Smooth muscle cell (in vitro differentiated cells): ENCODE measurements around the gene LYST. TPM values are rescaled to one million over a fixed set of nuclear protein-coding genes. Genes with fewer than 3 reads are reported as not detected.

Experiments used
- DNase-seq: peaks from one replicate; lab custom pipeline; 2025; ENCODE audit not compliant: unreplicated experiment; lab: John Stamatoyannopoulos, UW
- H2AFZ ChIP-seq: fragments of 200-600 bp; sonication (generic); 2 replicates; pipeline ENCODE4 v1.6.0; 2016; ENCODE audit warnings: antibody characterized with exemption, low read depth, mild to moderate bottlenecking
- H3F3A ChIP-seq: fragments of 200-600 bp; sonication (generic); 2 replicates; pipeline ENCODE4 v1.6.0; 2017; ENCODE audit warnings: antibody characterized with exemption, low read depth
- H3K27ac ChIP-seq: fragments of 200-600 bp; sonication (generic); 2 replicates; pipeline ENCODE4 v1.5.1; 2016; ENCODE audit warnings: low read depth, mild to moderate bottlenecking
- H3K27me3 ChIP-seq: fragments of 200-600 bp; sonication (generic); 2 replicates; pipeline ENCODE4 v1.6.1; 2016; ENCODE audit warnings: low read depth, mild to moderate bottlenecking
- H3K36me3 ChIP-seq: fragments of 200-600 bp; sonication (generic); 2 replicates; pipeline ENCODE4 v1.5.1; 2016; ENCODE audit warnings: low read depth
- H3K4me1 ChIP-seq: fragments of 200-600 bp; sonication (generic); 2 replicates; pipeline ENCODE4 v1.5.1; 2016; ENCODE audit warnings: low read depth
- H3K4me2 ChIP-seq: fragments of 200-600 bp; sonication (generic); 2 replicates; pipeline ENCODE4 v1.6.0; 2016; ENCODE audit warnings: mild to moderate bottlenecking
- H3K4me3 ChIP-seq: fragments of 200-600 bp; sonication (generic); 2 replicates; pipeline ENCODE4 v1.5.1; 2016; ENCODE audit warnings: mild to moderate bottlenecking
- H3K79me2 ChIP-seq: fragments of 200-600 bp; sonication (generic); 2 replicates; pipeline ENCODE4 v1.6.0; 2016; ENCODE audit warnings: low read depth, mild to moderate bottlenecking
- H3K9ac ChIP-seq: fragments of 200-600 bp; sonication (generic); 2 replicates; pipeline ENCODE4 v1.6.0; 2016; ENCODE audit warnings: low read depth
- H3K9me3 ChIP-seq: fragments of 200-600 bp; sonication (generic); replicated peaks from 2 replicates; pipeline ENCODE4 v1.5.1; 2016; ENCODE audit warnings: low read depth
- H4K20me1 ChIP-seq: fragments of 200-600 bp; sonication (generic); 2 replicates; pipeline ENCODE4 v1.6.0; 2016; ENCODE audit warnings: low read depth
- WGBS: methylation state at CpG from one replicate; pipeline ENCODE4 v1.1.7; 2016; ENCODE audit warnings: low lambda C conversion rate; 5-methylcytosine and 5-hydroxymethylcytosine counted together
- polyA plus RNA-seq: library from polyadenylated mRNA; unstranded; fragments of >200 nt; fragmentation: Nextera tagmentation; extraction: Ambion mirVana; gene quantifications from 2 replicates; pipeline ENCODE4 v1.2.1, GENCODE V29; 2016
- total RNA-seq: library from RNA; depleted of rRNA; stranded (reverse); fragments of >200 nt; gene quantifications from 2 replicates; pipeline ENCODE4 v1.2.3, GENCODE V29; 2014
- TF ChIP-seq, protein P1 (sequence below): fragments of 200-600 bp; sonication (generic); IDR thresholded peaks from 2 replicates; pipeline ENCODE4 v1.5.1; 2017; ENCODE audit warnings: borderline replicate concordance, mild to moderate bottlenecking, antibody characterized with exemption; ENCODE audit not compliant: insufficient read depth, poor library complexity, severe bottlenecking

Gene LYST
- total and polyA plus RNA-seq, 2 experiments from 2014 or later, result 2.2 to 13.5 TPM

GRCh38 chr1:235908742-235909520 is 42.2 kb upstream of the LYST start:
- Histone ChIP-seq H3K4me3 (no peak overlapping the region), H3F3A (peaks cover 25% of the 10 kb centered on the region), H4K20me1 (no peaks in the 10 kb centered on the region), H3K36me3 (no peaks in the 10 kb centered on the region), H2AFZ (no peak overlapping the region), H3K79me2 (no peaks in the 10 kb centered on the region), H3K9me3 (no peaks in the 10 kb centered on the region), H3K4me1 (peaks cover 15% of the 10 kb centered on the region), H3K4me2 (peak overlapping the region; percentile 42), H3K27ac (peak overlapping the region; percentile 93), H3K9ac (peak overlapping the region; percentile 68), H3K27me3 (no peaks in the 10 kb centered on the region)
- TF ChIP-seq, protein P1, sequence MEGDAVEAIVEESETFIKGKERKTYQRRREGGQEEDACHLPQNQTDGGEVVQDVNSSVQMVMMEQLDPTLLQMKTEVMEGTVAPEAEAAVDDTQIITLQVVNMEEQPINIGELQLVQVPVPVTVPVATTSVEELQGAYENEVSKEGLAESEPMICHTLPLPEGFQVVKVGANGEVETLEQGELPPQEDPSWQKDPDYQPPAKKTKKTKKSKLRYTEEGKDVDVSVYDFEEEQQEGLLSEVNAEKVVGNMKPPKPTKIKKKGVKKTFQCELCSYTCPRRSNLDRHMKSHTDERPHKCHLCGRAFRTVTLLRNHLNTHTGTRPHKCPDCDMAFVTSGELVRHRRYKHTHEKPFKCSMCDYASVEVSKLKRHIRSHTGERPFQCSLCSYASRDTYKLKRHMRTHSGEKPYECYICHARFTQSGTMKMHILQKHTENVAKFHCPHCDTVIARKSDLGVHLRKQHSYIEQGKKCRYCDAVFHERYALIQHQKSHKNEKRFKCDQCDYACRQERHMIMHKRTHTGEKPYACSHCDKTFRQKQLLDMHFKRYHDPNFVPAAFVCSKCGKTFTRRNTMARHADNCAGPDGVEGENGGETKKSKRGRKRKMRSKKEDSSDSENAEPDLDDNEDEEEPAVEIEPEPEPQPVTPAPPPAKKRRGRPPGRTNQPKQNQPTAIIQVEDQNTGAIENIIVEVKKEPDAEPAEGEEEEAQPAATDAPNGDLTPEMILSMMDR, result no peak
- DNase-seq, result no peak
- 30% methylated on average over 8 of the region's 8 CpGs for WGBS

DNA sequence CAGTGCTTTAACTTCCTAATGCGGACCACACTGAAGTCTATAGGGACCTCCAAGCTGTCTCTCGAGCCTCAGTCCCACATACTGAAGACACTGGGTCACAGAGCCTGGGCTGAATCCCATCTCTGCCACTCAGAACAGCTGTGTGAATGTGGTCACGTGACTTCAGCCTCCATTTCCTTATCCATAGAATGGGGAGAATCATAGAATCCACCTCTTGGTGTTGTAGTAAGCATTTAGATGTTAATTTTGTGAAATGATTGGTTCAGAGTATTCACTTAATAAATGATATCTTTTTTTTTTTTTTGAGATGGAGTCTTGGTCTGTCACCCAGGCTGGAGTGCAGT is 41.2 kb upstream of the LYST start:
- Histone ChIP-seq H3K27me3 (no peaks in the 10 kb centered on the region), H3K4me1 (peaks cover 15% of the 10 kb centered on the region), H3F3A (peaks cover 25% of the 10 kb centered on the region), H3K4me3 (no peak overlapping the region), H4K20me1 (no peaks in the 10 kb centered on the region), H3K9me3 (no peaks in the 10 kb centered on the region), H3K9ac (no peak overlapping the region), H3K4me2 (no peak overlapping the region), H2AFZ (no peak overlapping the region), H3K36me3 (no peaks in the 10 kb centered on the region), H3K79me2 (no peaks in the 10 kb centered on the region), H3K27ac (peak overlapping the region; percentile 93)
- 96% methylated on average over 3 of the region's 3 CpGs for WGBS
- DNase-seq, result no peak
- TF ChIP-seq, protein P1, result no peak

- H3F3A ChIP-seq, result peaks cover 25% of the 10 kb centered on the region
- H3K27me3 ChIP-seq, result no peaks in the 10 kb centered on the region
- no peaks in the 10 kb centered on the region for H3K9me3 ChIP-seq
- H3K4me2 ChIP-seq, result no peak overlapping the region
- H2AFZ ChIP-seq, result no peak overlapping the region
- H3K9ac ChIP-seq, result no peak overlapping the region
- H3K79me2 ChIP-seq, result no peaks in the 10 kb centered on the region
- 92% methylated on average over 12 of the region's 12 CpGs for WGBS
- no peaks in the 10 kb centered on the region for H4K20me1 ChIP-seq
- H3K27ac ChIP-seq, result peak overlapping the region; percentile 93
- H3K4me3 ChIP-seq, result no peak overlapping the region
- no peaks in the 10 kb centered on the region for H3K36me3 ChIP-seq
- TF ChIP-seq, protein P1, result no peak
- H3K4me1 ChIP-seq, result peaks cover 15% of the 10 kb centered on the region
- no peak for DNase-seq
Observed at GRCh38 chr1:235907187-235907896, 40.6 kb upstream of the LYST start.
